HG02798 (cell line): ENCODE results near the gene HPCAL1.
A peak's percentile ranks its signal among the peaks of the same experiment; 100 is the strongest.
"Not testable (repeated sequence)": the region's sequence is repeated elsewhere in the genome, so short reads cannot be mapped to it uniquely, and the experiment has no call there.

Experiments used
- ATAC-seq: cut with Tn5 transposase; IDR thresholded peaks from one replicate; pipeline ENCODE4 v1.9.1; 2021; ENCODE audit warnings: mild to moderate bottlenecking; ENCODE audit not compliant: unreplicated experiment, poor library complexity

Gene HPCAL1

DNA sequence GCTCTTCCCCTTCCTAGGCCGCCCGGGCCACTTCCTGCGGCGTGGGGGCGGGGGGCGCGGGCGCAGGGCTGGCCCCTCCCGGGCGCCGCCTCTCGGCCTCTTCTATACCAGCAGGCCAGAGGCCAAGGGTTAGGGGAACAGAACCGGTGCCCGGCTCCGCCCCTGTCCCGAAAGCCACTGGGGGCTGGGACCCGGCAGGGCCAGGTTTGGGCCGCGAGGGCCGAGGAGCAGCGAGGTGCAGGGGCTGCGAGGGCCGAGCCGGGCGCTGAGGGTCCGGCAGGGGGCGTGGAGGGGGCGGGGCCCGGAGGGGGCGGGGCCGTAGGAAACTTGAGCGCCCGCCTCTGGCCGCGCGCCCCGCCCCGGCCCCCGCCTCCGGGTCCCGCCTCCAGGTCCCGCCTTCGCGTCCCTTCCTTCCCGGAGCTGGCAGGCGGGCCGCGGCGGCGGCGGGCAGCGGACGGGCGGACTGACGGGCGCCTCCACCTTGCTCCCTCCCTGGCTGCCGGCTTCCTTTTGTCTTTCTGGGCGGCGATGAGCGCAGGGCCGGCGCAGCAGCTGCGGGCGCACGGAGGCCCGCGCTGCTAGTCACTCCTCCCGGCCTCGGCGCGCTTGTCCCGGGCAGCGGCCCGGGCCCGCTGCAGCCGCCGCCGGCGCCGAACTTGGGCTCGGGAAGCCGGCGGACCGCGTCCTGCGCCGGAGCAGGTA, at the start of gene HPCAL1:
Gene HPCAL1 (plus strand): TSS at position 426 of the 702 bp plus-strand sequence. CDS start 116,854 bp downstream, outside the sequence.
- ATAC-seq: peak; percentile 82

DNA sequence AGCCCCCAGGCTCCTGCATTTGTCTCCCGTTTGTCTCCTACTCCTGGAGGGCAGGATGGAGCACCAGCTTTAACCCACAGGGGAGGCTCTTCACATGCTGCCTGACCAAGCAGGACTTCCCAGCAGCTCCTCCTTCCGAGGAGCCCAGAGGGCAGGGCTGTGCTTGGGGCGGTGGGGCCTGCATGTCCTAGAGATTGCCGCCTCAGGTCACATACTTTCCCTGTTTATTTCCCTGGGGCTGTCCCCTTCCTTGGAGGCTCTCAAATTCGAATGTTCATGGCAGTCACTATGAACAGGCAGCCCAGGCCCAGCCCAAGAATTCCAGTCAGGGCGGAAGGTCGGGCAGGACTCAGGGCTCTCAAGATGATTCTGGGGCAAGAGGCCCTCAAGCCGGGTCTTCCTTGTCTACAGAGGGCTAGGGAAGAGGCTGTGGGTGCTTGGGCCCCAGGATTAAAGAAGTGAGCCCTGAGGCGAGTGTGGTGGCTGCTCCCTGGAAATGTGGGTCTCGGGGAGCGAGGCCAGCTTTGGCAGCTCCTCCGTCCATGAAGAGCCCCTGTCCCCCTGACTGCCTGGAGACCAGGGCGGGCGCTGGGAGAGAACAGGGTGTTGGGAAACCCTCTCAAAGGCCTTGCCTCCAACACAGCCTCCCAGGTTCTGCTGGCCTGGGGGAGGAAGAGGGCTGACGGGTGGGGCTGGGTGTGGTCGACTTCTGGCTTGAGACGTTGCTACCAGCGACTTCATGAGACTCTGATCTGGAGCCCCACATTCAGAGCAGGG, 48.9 kb upstream of the HPCAL1 start:
- ATAC-seq: no peak

DNA sequence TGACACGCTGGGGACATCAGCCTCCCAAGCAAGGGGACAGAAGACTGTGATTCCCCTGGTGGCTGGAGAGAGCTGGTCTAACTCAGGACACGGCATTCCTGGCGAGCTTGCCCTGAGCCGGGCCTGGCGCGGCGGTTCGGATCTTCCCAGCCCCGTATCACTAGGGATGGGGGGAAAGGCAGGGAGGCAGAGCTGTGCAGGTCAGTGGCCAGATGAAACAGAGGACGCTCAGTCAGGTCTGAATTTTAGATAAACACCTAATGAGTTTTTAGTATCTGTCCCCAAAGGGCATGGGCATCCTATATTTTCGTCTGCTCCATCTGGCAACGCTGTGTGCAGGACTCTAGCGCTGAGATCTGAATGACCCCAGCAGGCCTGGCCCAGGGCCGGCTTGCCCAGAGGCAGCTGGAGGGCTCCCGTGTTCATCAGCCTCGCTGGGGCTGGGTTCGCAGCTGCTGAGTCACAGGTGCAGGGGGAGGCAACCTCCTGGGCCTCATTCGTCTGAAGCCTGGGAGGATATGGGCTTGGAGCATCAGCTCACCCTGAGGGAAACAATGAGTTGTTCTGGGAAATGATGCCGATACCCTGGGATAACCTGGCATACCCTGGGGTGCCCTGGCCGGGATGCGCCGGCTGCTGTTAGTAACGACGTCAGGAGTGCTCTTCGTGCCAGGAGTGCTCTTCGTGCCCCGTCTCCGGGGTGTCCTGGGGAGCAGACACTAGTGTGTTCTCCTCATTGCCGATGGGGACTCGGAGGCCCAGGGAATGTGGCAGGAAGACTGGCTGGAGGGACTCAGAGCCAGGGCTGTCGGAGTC, 48.1 kb upstream of the HPCAL1 start:
- ATAC-seq: no peak

GRCh38 chr2:10255189-10256030, 47.3 kb upstream of the HPCAL1 start:
- no peak for ATAC-seq

- ATAC-seq: no peak
Observed at GRCh38 chr2:10256031-10256514, 46.6 kb upstream of the HPCAL1 start.

DNA sequence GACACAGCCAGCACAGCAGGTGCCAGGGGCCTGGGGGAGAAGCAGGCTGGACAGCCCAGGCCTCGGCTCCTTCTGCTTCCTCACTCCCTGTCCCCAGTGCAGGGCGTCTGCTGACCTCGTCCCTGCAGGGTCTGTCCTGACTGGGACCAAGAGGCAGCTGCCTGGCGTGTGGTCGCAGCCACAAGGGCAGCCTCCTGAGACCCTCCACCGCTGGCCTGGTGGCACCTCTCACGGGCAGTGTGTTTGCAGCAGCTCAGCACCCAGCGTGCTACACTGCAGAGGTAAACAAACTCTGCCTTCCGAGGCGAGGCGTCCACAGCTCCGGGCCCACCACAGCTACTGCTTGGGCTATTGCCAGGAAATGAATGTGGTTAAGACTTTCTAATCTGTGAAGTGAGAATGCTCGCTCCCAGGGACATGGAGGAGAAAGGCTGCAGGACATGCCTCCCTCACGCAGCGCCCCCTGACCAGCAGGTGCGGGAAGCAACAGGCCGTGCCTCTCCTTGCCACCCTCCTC, 46.1 kb upstream of the HPCAL1 start:
- ATAC-seq: no peak

DNA sequence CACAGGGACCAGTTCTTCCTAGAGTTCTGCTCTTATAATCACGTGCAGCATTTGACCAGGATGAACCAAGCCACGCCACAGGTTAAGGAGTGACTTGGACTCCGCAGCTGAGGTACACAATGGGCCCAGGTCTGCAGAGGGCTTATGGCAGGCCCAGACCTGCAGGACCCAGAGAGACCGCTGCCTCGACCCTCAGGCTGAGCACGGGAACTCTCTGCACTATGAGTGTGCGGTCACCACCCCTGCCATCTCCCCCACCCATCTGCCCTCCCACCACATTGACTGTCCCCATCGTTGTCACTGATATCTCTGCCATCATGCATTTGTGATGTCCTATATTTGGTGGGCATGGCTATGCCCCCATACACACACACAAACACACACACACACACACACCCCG, 45.7 kb upstream of the HPCAL1 start:
- ATAC-seq: no peak

DNA sequence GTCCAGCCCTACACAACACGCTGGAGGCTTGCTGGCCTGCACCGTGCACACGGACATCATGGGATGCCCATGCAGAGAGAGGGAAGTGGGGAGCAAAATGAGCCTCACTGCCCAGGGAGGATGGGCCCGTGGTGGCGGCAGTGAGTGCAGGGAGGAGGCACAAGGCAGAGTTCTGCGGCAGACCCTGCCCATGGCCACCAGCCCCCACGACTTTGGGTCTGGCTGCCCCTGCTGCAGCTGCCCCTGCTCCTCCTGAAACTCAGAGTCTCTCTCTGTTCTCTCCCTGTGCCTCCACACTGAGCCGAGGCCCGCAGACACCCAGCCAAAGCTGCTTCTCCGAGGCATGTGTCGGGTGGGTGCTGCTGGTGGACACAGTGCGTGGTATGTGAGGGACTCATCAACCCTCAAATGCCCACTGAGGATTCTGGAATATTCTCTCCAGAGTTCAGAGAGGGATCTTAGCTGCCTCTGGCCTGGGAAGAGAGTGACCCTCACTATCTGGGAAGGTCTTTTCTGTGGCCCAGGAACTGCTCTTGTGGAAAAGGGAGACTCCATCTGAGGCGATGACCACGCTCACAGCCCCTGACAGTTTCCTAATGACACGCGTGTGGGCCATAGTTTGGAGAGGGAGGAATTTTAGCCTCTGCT, 45.1 kb upstream of the HPCAL1 start:
- ATAC-seq: no peak

GRCh38 chr2:10258326-10258725, 44.4 kb upstream of the HPCAL1 start:
- no peak for ATAC-seq

- ATAC-seq: no peak
Observed at GRCh38 chr2:10258726-10259125, 44.0 kb upstream of the HPCAL1 start.

- no peak for ATAC-seq
Observed at GRCh38 chr2:10260130-10260529, 42.6 kb upstream of the HPCAL1 start.

GRCh38 chr2:10263526-10263925, 39.2 kb upstream of the HPCAL1 start:
- not testable (repeated sequence) for ATAC-seq

- no peak for ATAC-seq
Observed at GRCh38 chr2:10264506-10265328, 38.0 kb upstream of the HPCAL1 start.

DNA sequence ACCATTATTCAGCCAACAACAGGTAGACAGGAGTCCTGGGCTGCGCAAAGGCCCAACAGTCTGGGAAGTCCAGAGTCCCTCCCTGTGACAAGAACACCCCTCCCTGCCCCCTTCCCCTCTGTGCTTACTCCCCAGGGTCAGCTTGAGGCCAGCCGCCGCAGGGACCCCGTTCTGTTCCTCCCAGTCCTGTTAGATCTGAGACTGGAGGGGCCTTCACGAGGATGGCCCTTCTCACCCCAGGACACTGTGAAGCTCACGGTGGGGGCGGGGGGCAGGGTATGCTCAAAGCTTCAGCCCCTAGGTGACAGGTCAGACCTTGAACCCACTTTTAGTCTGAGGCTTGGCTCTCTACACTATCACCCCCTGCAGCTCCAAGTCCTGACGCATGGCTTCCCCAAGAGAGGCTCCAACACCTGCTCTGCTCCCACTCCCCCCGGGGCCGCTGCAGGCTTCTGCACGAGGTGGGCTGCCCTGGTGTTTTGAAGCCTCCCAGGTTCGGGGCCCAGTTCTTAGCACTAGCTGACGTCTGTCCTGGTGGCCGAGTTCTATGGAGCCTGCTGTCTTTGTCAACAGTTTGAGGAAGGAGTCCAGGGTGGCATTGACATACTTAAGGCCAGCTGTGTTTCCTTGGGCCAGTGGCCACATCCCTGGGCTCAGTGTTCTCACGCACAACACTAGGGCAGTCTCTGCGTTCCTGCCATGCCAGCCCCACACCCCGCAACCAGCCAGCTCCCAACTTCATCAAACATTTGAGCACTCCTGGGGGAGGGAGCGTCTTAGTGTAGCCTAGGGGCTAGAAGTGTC, 37.2 kb upstream of the HPCAL1 start:
- ATAC-seq: no peak

DNA sequence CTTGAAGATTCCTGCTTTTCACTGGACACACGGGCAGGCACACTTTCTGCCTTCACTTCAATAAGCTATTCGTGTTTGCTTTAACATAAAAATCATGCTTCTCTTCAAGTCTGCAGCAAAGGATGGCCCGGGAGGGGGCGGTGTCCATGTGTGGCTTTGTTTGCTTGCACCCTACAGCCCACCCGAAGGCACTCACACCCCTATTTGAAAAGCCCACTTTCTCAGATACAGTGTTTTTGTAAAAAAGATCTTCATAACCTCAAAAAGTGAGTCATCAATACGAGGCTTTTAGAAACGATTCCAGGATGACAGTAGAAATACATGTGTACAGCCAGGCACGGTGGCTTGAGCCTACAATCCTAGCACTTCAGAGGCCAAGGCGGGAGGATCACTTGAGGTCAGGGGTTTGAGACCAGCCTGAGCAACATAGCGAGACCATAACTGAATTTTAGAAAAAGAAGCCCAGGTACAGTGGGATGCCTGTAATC, 36.5 kb upstream of the HPCAL1 start:
- ATAC-seq: no peak

DNA sequence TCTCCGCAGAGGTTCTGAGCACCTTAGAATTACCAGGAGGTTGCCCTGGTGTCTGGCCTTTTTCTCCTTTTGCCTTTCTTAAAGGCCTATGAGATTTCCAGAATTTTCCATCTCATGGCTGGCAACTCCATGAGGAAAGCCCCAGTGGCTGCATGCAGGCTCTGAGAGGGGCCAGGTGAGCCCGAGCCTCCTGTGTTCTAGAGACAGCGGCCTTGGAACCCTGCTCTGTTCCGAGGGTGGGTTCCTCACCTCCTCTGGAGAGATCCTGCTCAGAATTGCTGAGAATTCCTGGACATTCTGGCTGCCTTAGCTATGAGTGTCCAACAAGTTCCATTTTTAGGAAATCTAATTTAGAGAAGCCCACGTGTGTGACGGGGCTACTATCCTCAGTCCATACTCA, 35.7 kb upstream of the HPCAL1 start:
- ATAC-seq: no peak
